Right renal cortex interstitium (tissue), 3 donors: Measurements from ENCODE around the gene KRTAP4-8. TPM values are rescaled to one million over a fixed set of nuclear protein-coding genes. Genes with fewer than 3 reads are reported as not detected.
"Not testable (repeated sequence)": the region's sequence is repeated elsewhere in the genome, so short reads cannot be mapped to it uniquely, and the experiment has no call there.

Experiments used
- DNase-seq, 3 donors: peaks; one replicate each; pipeline ENCODE4 v3.0.0-alpha.2; 2013; ENCODE audit warnings: low read depth in 3 of 3, low spot score in 2 of 3
- polyA plus RNA-seq, 3 donors: library from polyadenylated mRNA; unstranded; fragments of 120-200 nt; gene quantifications; one replicate each; pipeline ENCODE4 v1.2.1, GENCODE V29; 2013; ENCODE audit not compliant: insufficient read length in 3 of 3

KRTAP4-8 gene
- polyA plus RNA-seq, 3 donors: not detected

DNA sequence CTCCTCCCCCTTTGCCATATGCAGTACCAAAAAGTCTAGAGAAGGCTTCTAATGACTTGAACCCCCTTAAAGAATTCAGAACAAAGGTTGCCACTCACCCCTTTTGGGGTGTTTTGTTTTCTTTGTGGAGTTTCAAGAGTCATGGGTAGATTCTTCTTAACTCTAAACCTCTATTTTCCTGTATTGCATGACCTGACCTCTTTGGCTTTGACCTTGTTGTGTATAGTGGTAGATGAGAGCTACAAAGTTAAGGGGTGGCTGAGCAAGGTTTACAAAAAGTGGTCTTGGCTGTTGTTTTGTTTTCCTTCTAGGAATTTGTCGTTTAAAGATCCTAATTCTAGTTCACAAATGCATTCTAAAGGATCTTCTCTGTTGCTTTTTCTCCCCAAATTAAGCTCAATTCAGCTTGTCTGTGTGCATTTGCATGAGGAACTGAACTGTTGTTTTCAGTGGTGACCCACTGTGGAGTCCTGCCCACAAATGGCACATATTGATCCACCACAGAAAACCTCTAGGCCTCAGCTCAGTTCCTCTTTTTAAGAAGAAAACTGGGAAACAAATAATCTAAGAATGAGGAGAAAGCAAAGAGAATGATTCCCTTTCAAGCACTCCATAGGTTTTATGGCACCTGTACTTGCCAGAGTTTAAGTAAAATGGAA is 10.9 kb upstream of the KRTAP4-8 start:
- DNase-seq: not testable (repeated sequence)

DNA sequence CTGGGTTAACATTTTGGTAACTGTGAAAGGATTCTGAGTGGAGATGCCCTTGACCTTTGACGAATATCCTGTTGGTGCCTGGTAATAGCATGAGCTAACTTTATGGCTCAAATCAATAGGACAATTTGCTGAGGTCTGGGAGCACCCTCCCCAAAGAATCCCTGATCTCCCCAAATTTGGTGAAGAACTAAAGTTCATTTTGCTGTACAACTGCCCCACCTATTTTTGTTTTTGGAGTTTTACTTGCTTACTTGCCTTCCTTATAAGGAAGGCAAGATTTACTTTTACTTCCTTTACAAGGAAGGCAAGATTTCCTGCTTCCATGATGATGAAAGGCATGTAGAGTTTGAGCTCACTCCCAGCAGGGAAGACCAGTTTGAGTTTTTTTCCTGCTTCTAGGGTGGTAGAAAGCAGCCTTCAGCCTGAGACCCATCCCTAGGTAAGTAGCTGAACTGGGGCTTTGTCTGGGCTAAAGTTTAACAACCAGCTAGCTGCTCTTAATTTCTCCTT is 10.1 kb upstream of the KRTAP4-8 start:
- no peak for DNase-seq

DNA sequence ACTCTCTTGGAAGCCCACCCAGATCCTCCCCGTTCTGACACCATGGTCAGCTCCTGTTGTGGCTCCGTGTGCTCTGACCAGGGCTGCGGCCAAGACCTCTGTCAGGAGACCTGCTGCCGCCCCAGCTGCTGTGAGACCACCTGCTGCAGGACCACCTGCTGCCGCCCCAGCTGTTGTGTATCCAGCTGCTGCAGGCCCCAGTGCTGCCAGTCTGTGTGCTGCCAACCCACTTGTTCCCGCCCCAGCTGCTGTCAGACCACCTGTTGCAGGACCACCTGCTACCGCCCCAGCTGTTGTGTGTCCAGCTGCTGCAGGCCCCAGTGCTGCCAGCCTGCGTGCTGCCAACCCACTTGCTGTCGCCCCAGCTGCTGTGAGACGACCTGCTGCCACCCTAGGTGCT is 7.4 kb upstream of the KRTAP4-8 start, which contains the start of gene KRTAP4-9:
TSS of gene KRTAP4-9 (plus strand) at position 43 of the 400 bp plus-strand sequence. CDS start at position 43, 0 bp downstream.
- DNase-seq: not testable (repeated sequence)

- not testable (repeated sequence) for DNase-seq
Measured at GRCh38 chr17:41104386-41105038, 6.6 kb upstream of the KRTAP4-8 start.

DNA sequence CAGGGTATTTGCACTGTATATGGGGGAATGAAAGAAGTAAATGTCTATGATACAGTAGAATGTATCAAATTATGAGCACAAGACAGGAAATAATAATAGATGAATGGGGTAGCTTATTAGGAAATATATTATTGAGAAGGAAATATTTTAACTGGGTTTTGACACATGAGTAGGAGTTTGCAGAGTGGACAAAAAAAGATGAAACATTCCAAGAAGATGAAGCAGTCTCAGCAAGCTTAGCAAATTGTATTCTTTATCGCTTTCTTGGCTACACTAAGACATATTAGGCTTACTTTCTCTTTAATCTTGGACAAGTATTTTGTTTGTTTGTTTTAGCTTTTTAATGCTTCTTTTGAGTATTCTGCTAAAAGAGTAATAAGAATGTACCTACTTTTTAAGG is 6.0 kb upstream of the KRTAP4-8 start:
- DNase-seq: no peak

GRCh38 chr17:41101586-41102259 is 3.8 kb upstream of the KRTAP4-8 start, which contains the start of gene KRTAP4-16:
Gene KRTAP4-16, minus strand, starts transcription at chr17:41102209. Its CDS starts 0 bp downstream, at chr17:41102209.
- DNase-seq: no peak

DNA sequence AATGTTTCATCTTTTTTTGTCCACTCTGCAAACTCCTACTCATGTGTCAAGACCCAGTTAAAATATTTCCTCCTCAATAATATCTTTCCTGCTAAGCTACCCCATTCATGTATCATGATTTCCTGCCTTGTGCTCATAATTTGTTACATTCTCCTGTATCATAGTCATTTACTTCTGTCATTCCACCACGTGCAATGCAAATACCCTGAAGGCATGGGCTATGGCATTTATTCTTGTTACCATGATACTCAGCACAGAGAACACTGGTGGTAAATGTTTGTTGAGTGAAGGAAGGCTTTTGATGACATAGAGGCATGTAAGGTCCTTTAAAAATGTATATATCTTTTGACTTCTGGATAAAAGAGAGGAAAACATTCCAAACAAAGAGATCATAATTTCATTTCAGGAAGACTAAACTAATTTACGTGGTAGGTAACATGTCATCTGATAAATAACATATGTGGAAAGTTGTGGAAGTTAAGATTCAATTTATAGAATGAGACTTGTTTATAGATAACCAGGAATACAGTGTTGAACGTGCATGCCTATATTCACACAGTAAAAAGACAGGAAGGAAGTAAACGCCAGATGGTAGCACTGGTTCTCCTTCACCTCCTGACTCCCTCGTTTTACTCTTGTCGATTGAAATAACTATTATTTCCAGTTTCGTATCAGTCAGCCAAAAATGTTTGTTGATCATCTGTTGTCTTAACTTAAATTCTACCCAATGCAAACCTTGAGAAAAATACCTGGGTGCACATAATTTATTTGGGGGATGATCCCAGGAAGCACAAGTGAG is 1.9 kb upstream of the KRTAP4-8 start:
- not testable (repeated sequence) for DNase-seq

- DNase-seq: no peak
Measured at GRCh38 chr17:41098481-41098880, 539 bp upstream of the KRTAP4-8 start.

GRCh38 chr17:41096055-41096454 is 1.9 kb downstream of the KRTAP4-8 start:
- no peak for DNase-seq

- not testable (repeated sequence) for DNase-seq
Measured at GRCh38 chr17:41088760-41089352, 9.1 kb downstream of the KRTAP4-8 start.

GRCh38 chr17:41084100-41084856 is 13.7 kb downstream of the KRTAP4-8 start, which contains the start of gene KRTAP4-7:
Gene KRTAP4-7, plus strand, starts transcription at chr17:41084150. Its CDS starts 57 bp downstream, at chr17:41084207.
- not testable (repeated sequence) for DNase-seq

GRCh38 chr17:41083427-41083826 is 14.5 kb downstream of the KRTAP4-8 start:
- not testable (repeated sequence) for DNase-seq

GRCh38 chr17:41082626-41083025 is 15.3 kb downstream of the KRTAP4-8 start:
- no peak for DNase-seq

DNA sequence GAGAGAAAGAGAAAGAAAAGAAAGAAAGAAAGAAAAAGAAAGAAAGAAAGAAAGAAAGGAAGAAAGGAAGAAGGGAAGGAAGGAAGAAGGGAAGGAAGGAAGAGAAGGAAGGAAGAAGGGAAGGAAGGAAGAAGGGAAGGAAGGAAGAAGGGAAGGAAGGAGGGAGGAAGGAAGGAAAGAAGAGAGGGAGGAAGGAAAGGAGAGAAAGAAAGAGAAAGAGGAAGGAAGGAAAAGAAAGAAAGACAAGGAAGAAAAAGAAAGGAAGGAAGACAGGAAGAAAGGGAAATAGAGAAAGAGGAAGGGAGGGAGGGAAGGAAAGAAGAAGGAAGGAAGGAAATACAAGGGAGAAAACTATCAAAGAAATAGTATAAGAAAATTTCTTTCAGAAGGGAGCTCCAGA is 21.2 kb downstream of the KRTAP4-8 start:
- DNase-seq: no peak

DNA sequence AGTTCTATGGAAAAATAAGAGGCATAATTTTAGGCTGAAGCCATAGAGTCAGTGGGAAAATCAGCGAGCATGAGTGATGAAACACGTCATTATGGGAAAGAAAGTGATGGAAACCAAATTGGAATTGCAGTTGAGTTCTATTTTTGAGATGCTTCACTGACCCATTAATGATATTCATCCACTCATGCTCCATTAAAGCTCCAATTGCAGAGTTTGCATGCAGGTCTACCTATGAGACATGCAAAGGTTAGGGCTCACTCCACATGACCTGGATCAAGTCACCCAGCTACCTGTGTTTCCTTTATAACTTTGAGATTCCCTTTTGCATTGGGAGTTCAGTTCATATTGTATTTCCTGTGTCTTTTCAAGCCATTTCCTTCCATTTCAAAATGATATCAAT is 24.3 kb downstream of the KRTAP4-8 start:
- DNase-seq: no peak

GRCh38 chr17:41071606-41072360 is 26.2 kb downstream of the KRTAP4-8 start:
- no peak for DNase-seq

DNA sequence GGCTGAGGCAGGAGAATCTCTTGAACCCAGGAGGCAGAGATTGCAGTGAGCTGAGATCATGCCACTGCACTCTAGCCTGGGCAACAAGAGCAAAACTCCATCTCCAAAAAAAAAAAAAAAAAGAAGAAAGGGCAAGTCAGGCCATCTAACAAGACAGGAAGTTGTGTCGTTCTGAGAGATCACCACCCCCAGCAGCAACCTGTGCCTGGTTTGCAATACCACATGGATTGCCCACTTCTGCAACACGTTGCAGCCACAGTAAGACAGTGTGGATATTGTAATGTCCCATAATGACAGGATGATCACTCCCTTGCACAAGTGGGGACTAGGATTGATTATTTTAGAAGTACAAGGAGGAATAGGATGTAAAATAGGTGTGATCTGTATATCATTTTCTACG is 28.9 kb downstream of the KRTAP4-8 start:
- DNase-seq: no peak

- no peak for DNase-seq
Measured at GRCh38 chr17:41067281-41067680, 30.7 kb downstream of the KRTAP4-8 start.
